Measurements from ENCODE around the gene TOLLIP.

DNA sequence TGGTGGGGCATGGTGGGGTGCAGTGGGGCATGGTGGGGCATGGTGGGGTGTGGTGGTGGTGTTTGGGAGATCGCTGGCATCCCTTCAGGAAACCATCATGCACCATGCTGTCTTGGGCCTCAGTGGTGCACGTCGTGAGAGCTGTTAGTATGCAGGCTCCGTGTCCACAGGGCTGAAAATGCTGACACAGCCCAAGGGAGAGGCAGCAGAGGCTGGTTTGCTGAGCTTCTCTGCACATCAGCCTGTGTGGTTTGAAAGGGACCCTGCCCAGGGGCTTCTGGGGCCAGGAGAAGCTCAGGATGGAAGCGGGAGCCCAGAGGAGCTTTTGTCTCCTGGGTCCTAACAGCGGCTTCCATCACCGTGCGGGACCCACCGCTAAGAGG, 56.3 kb downstream of the TOLLIP start:
- TF ChIP-seq CTCF (IDR thresholded peaks at IDR 0.05) (no peak), POLR2A (IDR thresholded peaks at IDR 0.05) (no peak)

Measured in esophagus squamous epithelium (tissue), 4 donors.